ENCODE results near the gene CPA5.

CPA5 gene

DNA sequence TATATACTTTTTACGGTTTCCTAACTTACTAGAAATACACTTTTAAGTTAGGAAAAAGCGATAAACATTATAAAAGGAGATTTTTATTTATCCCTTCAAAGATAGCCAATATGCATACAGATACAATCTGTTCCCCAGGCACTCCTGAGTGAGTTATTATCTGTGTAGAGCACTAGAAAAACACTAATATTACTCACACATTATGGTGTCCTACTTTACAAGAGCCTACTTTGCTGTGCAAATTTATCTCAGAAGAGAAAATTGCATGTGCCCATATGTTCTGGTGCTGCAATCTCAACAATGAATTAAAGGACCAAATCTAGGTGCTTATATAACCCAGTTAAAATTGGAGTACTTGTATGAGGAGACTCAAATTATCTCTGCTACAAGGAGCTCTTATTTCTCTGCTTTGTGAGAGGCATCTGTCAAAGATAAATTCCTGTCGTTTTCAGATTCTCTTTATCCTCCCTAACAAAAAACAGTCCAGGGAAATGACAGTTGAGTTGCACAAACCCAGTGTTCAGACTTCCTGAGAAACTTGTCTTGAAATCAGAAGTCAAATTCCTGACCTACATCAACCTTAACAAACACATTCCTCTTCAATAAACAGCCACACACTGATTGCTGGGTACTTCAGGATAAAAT is 64.6 kb downstream of the CPA5 start:
- H3K4me3 ChIP-seq (ENCODE audit: low read depth, low read length), result no peak overlapping the region
- DNase-seq (ENCODE audit: low read depth), result no peak
- TF ChIP-seq, protein P1, sequence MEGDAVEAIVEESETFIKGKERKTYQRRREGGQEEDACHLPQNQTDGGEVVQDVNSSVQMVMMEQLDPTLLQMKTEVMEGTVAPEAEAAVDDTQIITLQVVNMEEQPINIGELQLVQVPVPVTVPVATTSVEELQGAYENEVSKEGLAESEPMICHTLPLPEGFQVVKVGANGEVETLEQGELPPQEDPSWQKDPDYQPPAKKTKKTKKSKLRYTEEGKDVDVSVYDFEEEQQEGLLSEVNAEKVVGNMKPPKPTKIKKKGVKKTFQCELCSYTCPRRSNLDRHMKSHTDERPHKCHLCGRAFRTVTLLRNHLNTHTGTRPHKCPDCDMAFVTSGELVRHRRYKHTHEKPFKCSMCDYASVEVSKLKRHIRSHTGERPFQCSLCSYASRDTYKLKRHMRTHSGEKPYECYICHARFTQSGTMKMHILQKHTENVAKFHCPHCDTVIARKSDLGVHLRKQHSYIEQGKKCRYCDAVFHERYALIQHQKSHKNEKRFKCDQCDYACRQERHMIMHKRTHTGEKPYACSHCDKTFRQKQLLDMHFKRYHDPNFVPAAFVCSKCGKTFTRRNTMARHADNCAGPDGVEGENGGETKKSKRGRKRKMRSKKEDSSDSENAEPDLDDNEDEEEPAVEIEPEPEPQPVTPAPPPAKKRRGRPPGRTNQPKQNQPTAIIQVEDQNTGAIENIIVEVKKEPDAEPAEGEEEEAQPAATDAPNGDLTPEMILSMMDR (IDR thresholded peaks at IDR 0.05; ENCODE audit: insufficient read depth, low read depth, low read length, missing control alignments), result no peak

DNA sequence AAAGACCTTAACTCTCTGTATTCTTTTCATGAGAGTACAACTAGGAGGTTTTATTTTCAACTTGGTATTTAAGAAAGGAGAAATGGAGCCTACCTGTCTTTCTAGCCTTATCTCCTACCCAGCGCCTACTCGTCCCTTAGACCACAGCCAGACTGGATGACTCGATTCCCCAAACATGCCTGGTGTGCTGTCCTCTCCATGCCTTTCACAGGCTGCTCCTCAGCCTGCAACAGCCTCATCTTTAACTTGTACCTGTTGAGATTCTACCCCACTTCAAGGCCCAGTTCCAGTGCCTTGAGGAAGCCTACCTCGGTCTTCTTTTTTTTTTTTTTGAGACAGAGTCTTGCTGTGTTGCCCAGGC is 65.1 kb downstream of the CPA5 start:
- DNase-seq (ENCODE audit: low read depth), result no peak
- TF ChIP-seq, protein P1 (IDR thresholded peaks at IDR 0.05; ENCODE audit: insufficient read depth, low read depth, low read length, missing control alignments), result no peak
- no peak overlapping the region for H3K4me3 ChIP-seq (ENCODE audit: low read depth, low read length)

DNA sequence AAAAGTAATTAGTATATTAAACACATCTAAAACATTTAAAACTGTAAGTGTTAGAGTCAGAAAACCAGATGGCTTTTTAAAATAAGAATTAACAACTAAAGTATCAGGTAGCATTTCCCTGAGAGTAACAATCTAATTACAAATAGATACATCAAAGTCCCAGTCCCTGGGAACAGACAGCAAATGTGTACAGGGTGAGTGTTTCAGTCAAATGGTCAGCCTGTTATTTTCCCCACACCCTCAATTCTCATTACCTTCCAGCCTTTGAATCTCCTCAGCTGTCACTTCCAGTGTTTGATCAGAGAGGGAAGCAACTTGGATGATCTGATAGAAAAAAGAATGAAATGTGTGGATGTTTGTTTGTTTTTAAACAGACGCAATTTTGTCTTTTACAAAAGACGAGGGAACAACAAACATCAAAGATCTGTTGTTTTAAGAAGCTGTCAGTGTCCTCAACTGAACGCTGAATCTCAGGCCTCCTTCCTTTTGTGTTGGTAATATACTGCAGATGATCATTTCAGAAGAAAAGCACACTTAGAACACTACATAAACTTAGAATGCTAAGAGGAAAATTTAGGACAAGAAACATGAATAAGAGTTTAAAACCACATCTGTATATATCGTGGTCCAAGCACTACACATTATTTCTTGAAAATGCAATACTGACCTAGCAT is 66.4 kb downstream of the CPA5 start:
- TF ChIP-seq, protein P1 (IDR thresholded peaks at IDR 0.05; ENCODE audit: insufficient read depth, low read depth, low read length, missing control alignments), result no peak
- H3K4me3 ChIP-seq (ENCODE audit: low read depth, low read length), result no peak overlapping the region
- DNase-seq (ENCODE audit: low read depth), result no peak

DNA sequence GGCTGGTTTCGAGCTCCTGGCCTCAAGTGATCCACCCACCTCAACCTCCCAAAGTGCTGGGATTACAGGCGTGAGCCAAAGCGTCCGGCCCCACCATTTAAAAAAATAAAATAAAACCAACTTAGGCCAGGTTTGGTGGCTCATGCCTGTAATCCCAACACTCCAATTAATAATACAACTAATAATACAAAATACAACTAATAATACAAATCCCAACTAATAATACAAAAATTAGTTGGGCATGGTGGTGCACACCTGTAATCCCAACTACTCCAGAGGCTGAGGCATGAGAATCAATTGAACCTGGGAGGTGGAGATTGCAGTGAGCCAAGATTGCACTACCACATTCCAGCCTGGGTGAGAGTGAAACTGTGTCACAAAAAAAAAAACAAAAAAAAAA is 68.6 kb downstream of the CPA5 start:
- DNase-seq (ENCODE audit: low read depth), result no peak
- TF ChIP-seq, protein P1 (IDR thresholded peaks at IDR 0.05; ENCODE audit: insufficient read depth, low read depth, low read length, missing control alignments), result no peak
- no peak overlapping the region for H3K4me3 ChIP-seq (ENCODE audit: low read depth, low read length)

DNA sequence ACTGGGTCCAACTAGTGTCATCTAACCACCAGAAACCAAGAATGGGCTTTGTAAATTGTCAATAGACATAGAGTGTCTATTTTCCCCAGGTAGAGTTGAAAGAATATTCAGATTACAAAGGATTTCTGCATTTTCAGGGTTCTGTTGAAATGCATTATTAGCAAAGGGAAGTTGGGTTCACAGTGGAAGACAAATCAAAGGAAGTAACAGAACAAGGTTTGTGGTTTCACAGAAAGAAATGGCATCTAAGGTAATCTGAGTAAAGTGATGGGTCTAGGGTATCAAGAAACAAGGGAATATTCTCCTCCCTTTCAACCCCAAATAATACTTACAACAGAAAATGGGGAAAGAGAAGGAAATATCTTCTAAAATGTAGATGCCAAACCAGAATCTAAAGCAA is 70.4 kb downstream of the CPA5 start:
- no peak for DNase-seq (ENCODE audit: low read depth)
- TF ChIP-seq, protein P1 (IDR thresholded peaks at IDR 0.05; ENCODE audit: insufficient read depth, low read depth, low read length, missing control alignments), result no peak
- no peak overlapping the region for H3K4me3 ChIP-seq (ENCODE audit: low read depth, low read length)

DNA sequence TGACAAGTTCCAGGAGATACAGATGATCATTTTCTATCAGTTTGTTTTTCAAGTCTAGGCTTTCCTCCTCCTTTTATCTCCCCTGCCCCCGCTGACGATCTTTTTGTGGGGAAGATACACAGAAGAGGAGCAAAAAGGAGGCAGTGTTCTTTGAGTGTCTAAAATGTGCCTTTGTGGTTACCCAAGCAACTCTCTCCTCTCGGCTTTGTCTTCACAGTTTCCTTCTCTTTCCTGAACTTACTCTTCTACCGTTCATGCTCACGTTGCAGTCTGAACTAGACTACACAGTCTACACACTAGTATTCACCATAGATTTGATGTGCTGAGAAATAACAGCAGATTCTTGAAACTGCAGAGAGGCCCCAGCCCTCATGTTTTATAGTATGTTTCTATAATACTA is 72.6 kb downstream of the CPA5 start:
- H3K4me3 ChIP-seq (ENCODE audit: low read depth, low read length), result no peak overlapping the region
- DNase-seq (ENCODE audit: low read depth), result no peak
- TF ChIP-seq, protein P1 (IDR thresholded peaks at IDR 0.05; ENCODE audit: insufficient read depth, low read depth, low read length, missing control alignments), result no peak

DNA sequence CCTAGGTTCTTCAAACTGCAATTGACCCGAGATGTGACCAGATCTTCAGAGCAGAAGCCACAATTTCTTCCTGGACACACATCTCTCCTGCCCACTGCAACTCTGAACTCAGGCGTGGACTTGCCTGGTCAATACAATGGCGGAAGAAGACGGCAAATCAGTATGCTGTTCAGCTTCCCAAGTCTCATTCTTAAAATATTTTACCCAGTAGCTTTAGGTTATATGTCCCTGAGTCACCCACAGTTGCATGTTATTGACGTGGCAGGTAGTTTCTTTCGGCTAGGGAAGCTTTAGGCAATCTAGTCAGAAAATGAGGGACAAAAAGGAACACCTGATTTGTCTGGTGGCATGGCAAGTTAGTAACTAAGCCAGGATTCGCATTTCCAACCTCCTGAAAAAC is 73.7 kb downstream of the CPA5 start:
- TF ChIP-seq, protein P1 (IDR thresholded peaks at IDR 0.05; ENCODE audit: insufficient read depth, low read depth, low read length, missing control alignments), result no peak
- DNase-seq (ENCODE audit: low read depth), result no peak
- no peak overlapping the region for H3K4me3 ChIP-seq (ENCODE audit: low read depth, low read length)
